Activated CD4-positive, alpha-beta T cell treated with anti-CD3 and anti-CD28 coated beads for 1 hour (primary cell): ENCODE data around the gene CCNF.
A peak's percentile ranks its signal among the peaks of the same experiment; 100 is the strongest.
"Not testable (repeated sequence)": the region's sequence is repeated elsewhere in the genome, so short reads cannot be mapped to it uniquely, and the experiment has no call there.

Experiments
- DNase-seq: peaks from one replicate; pipeline ENCODE4 v3.0.0-alpha.2; 2020

Gene CCNF

GRCh38 chr16:2428051-2428783 is 1.0 kb upstream of the CCNF start:
- peak; percentile 11 for DNase-seq

- DNase-seq = no peak
Measured at GRCh38 chr16:2428784-2429033, 538 bp upstream of the CCNF start.

DNA sequence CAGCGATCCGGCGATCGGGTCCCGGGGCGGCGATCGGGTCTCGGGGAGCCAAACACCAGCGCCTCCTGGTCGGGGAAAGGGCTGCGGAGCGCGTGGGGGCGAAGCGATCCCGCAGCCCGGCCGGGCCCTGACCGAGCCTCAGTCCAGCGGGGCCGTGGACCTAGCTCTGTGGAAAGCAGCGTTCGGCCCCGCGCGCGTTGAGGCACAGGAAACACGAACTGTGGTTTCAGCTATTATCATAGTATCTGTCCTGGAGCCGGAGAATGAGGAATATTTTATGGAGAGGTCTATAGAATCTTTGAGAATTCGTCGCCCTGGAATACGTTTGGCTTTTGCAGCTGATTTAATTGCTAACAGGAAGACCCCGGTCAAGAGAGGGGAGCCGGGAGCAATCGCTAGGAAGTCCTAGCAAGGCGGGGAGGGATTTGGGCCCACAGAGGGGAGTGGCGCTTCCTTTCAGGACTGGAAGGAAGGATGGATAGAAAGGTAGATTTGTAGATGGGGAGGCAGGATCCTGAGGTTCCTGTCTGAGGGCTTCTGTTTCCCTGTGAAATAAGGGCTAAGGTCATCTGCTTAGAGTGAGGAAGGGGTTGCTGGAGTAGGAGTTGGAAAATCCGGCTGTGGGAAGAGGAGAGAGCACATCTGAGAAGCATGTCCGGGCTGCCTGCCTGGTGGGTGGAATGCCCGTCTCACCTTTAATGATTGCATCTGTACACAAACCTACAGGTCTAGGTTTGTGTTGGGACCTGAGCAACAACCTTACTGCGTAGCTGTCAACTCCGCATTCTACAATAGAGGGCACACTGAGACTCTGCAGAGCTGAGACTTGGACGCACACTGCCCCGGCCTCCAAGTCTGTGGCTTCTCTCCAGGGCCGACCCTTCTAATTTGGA is 770 bp downstream of the CCNF start:
- DNase-seq = no peak

GRCh38 chr16:2432286-2432685 is 3.0 kb downstream of the CCNF start:
- DNase-seq = no peak

- DNase-seq = no peak
Measured at GRCh38 chr16:2432801-2433505, 3.7 kb downstream of the CCNF start.

DNA sequence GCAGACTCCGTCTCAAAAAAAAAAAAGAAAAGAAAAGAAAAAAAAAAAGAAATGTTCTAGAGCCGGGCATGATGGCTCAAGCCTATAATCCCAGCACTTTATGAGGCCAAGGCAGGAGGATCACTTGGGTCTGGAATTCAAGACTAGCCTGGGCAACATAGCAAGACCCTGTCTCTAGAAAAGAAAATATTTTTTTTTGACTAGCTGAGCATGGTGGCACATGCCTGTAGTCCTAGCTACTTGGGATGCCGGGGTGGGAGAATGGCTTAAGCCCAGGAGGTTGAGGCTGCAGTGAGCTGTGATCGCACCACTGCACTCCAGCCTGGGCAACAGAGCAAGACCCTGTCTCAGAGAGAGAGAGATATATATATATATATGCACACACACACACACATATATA is 6.0 kb downstream of the CCNF start:
- not testable (repeated sequence) for DNase-seq

DNA sequence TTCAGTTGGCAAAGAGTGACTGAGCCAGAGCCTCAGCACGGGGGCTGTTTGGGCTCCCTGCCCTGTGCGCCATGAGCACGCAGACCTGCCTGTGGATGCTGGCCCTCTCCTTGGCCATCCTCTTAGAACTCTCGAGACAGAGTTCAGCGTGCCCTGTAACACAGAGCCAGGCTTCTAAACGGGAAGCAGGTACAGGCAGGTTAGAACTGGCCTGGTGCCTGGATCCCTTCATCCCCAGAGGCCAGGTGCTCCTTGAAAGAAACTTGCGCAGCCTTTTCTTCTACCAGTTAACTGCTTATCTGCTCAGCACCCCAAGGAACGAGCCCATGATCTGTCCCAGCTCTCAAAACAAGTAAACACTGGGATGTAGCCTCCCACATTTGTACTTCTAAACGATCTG is 6.9 kb downstream of the CCNF start:
- no peak for DNase-seq

GRCh38 chr16:2437032-2437790 is 8.0 kb downstream of the CCNF start:
- no peak for DNase-seq

DNA sequence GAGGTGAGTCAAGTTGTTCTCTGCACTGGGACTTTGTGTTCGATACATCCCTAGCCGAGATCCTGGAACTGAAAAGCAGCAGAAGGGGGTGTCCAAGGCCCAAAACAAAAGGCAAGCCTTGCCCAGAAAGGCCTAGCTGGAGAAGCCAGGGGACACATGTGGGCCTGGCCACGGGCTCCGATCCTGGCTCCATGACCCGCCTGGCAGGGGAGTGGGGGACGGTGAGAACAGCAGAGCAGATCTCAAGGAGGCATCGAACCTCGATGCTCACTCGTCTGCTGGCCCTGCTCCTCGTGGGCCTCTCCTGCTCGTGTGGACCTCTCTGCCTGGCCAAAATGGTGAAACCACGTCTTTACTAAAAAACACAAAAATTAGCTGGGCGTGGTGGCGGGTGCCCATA is 8.9 kb downstream of the CCNF start:
- no peak for DNase-seq

GRCh38 chr16:2439598-2439997 is 10.4 kb downstream of the CCNF start:
- no peak for DNase-seq

- not testable (repeated sequence) for DNase-seq
Measured at GRCh38 chr16:2441143-2441804, 12.0 kb downstream of the CCNF start.

DNA sequence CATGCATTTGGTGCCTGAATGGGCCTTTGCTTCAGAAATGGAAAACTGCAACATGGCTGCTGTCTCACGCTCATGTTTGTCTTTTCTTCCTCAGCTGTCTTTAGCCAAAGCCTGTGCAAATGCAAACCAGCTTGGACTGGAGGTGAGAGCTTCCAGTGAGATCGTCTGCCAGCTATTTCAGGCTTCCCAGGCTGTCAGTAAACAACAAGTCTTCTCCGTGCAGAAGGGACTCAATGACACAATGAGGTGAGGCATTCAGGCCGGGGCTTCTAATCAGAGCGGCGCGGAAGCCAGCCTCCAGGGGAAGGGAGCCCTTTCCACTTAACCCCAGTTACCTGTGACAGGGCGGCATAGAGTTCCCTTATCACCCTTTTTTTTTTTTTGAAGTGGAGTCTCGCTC is 14.3 kb downstream of the CCNF start:
- DNase-seq = no peak

GRCh38 chr16:2447920-2448583 is 18.8 kb downstream of the CCNF start:
- no peak for DNase-seq

DNA sequence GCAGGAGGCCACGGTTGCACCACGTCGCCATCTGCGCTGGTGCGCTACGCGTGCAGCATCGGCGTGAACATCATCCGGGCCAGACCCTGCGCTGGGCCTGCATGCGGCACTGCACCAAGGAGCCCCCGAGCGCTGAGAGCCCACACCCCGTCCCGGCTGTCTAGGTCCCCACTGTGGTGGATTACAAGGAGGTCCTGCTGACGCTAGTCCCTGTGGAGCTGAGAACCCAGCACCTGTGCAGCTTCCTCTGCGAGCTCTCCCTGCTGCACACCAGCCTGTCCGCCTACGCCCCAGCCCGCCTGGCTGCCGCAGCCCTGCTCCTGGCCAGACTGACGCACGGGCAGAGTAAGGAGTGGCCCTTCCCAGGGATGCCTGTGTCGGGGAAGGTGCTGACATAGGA is 19.9 kb downstream of the CCNF start:
- no peak for DNase-seq

- no peak for DNase-seq
Measured at GRCh38 chr16:2450535-2450934, 21.3 kb downstream of the CCNF start.

GRCh38 chr16:2450975-2451381 is 21.7 kb downstream of the CCNF start:
- DNase-seq = no peak

DNA sequence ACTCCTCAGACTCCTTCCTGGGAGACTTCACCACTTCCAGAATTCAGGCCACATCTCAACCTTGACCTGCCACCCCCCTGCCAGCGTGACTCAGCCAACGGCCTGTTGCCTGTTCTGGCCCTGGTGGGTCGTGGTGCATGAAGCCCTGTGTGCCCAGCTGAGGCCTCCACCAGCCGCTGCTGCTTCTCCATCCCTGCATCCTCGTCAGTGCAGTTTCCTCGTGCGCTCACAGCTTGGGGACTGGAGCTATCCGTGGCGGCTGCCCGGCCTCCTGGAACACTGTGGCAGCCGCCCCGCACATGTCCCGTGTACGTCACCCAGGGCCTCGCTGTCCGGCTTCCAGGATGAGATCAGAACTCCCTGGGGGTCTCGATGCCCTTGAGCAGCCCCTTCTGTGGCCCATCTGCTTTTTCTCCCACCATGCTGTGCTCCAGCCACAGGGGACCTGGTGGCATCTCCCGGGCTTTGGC is 22.6 kb downstream of the CCNF start:
- no peak for DNase-seq

DNA sequence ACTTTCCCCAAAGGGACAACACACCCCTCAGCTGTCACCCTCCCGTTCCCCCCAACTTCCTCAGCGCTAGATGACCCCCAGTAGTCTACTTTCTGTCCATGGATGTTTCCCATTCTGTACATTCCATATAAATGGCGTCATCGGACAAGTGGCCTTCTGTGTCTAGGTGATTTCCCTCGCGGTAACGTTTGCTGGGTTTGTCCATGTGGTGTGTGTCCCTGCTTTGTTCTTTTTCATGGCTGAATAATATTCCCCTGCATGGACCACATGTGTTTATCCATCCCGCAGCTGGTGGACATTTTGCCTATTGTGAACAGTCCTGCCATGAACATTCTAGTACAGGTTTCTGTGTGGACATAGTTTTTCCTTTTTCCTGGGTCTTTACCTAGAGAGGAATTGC is 23.4 kb downstream of the CCNF start:
- no peak for DNase-seq

DNA sequence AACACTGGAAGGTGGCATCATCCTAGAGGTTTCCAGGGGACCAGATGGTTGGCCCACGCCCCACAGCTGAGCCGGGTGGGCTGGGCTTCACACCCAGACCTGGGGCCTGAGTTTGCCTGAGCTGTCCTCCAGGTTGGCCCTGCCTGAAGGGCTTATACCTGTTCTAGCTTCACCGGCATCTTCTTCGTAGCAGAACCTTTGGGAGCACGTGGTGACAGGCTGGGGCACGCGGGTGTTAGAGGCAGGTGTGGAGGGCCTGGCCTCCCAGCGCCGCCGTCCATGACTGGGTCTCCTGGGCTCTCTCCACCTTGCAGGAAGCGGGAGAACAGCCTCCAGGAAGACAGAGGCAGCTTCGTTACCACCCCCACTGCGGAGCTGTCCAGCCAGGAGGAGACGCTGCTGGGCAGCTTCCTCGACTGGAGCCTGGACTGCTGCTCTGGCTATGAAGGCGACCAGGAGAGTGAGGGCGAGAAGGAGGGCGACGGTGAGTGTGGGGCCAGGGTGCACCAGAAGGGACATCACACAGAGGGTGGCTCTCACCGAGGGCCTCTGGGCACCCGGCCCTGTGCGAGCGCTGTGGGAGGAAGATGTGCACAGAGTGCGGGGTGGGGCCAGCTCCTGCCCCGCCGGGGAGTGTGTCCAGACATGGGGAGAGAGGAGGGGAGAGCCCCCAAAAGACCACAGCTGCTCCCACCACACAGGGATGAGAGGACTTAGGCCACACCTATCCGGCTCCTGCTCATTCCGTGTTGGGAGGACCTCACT is 26.0 kb downstream of the CCNF start:
- no peak for DNase-seq

DNA sequence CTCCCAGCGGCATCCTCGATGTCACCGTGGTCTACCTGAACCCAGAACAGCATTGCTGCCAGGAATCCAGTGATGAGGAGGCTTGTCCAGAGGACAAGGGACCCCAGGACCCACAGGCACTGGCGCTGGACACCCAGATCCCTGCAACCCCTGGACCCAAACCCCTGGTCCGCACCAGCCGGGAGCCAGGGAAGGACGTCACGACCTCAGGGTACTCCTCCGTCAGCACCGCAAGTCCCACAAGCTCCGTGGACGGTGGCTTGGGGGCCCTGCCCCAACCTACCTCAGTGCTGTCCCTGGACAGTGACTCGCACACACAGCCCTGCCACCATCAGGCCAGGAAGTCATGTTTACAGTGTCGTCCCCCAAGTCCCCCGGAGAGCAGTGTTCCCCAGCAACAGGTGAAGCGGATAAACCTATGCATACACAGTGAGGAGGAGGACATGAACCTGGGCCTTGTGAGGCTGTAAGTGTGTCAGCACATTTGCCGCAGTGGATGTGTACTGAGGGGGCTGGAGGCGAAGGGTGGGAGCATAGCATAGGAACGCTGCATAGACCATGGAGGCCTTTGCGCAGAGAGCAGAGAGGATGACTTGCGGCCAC is 27.4 kb downstream of the CCNF start:
- DNase-seq = no peak

DNA sequence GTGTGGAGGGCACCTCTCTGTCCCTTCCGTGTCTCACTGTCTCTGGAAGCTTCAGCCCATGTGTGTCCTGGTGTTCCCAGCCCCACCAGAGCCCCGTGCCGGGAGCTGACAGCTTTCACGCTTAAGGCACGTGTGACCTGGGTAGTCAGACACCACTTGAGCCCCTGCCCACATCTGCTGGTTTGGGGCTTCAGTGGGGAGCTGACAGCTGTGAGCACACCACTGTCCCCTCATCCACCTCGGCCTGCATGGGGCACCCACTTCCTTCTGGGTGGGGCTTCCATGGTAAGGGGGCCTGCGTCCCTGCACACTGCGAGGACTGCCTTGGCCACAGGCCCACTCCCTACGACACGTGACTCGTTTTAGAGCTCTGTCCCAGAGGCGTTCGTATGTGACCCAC is 28.0 kb downstream of the CCNF start:
- DNase-seq = no peak
